ENCODE measurements around the gene NDUFA8. TPM values are rescaled to one million over a fixed set of nuclear protein-coding genes. Genes with fewer than 3 reads are reported as not detected.

The NDUFA8 gene
- total RNA-seq, 4 donors from 2014 or later: 55.7 to 83.3 (median 76.1) TPM

GRCh38 chr9:122122468-122122867 is 37.1 kb downstream of the NDUFA8 start:
- H3K4me1 ChIP-seq: peaks cover 21 to 36% (median 27%) of the 10 kb centered on the region in 4 donors
- intact Hi-C loops (cut with DNase I): no loop called here
- no peaks in the 10 kb centered on the region for H3K36me3 ChIP-seq
- peaks cover 0 to 23% (median 2%) of the 10 kb centered on the region in 4 donors for H3K27me3 ChIP-seq
- no peak for DNase-seq (ENCODE audit: extremely low spot score)
- TF ChIP-seq POLR2AphosphoS5 (IDR thresholded peaks at IDR 0.05): no peak
- no peak for TF ChIP-seq POLR2A (IDR thresholded peaks at IDR 0.05; ENCODE audit: low read depth)
- TF ChIP-seq, protein P1, sequence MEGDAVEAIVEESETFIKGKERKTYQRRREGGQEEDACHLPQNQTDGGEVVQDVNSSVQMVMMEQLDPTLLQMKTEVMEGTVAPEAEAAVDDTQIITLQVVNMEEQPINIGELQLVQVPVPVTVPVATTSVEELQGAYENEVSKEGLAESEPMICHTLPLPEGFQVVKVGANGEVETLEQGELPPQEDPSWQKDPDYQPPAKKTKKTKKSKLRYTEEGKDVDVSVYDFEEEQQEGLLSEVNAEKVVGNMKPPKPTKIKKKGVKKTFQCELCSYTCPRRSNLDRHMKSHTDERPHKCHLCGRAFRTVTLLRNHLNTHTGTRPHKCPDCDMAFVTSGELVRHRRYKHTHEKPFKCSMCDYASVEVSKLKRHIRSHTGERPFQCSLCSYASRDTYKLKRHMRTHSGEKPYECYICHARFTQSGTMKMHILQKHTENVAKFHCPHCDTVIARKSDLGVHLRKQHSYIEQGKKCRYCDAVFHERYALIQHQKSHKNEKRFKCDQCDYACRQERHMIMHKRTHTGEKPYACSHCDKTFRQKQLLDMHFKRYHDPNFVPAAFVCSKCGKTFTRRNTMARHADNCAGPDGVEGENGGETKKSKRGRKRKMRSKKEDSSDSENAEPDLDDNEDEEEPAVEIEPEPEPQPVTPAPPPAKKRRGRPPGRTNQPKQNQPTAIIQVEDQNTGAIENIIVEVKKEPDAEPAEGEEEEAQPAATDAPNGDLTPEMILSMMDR (IDR thresholded peaks at IDR 0.05): no peak
- no peak for TF ChIP-seq EP300 (IDR thresholded peaks at IDR 0.05)
- no peak overlapping the region for H3K4me3 ChIP-seq
- 47% methylated on average over 3 of the region's 6 CpGs for WGBS
- H3K27ac ChIP-seq (replicated peaks in 1 of 4): no peak overlapping the region
- no peaks in the 10 kb centered on the region for H3K9me3 ChIP-seq

GRCh38 chr9:122121931-122122330 is 37.6 kb downstream of the NDUFA8 start:
- H3K27me3 ChIP-seq: peaks cover 0 to 18% (median 1%) of the 10 kb centered on the region in 4 donors
- no peaks in the 10 kb centered on the region for H3K9me3 ChIP-seq
- no peak for TF ChIP-seq EP300 (IDR thresholded peaks at IDR 0.05)
- TF ChIP-seq POLR2AphosphoS5 (IDR thresholded peaks at IDR 0.05): no peak
- no peak for TF ChIP-seq POLR2A (IDR thresholded peaks at IDR 0.05; ENCODE audit: low read depth)
- TF ChIP-seq, protein P1 (IDR thresholded peaks at IDR 0.05): no peak
- H3K4me3 ChIP-seq: no peak overlapping the region
- no peak overlapping the region for H3K27ac ChIP-seq (replicated peaks in 1 of 4)
- H3K36me3 ChIP-seq: no peaks in the 10 kb centered on the region
- peaks cover 18 to 32% (median 23%) of the 10 kb centered on the region in 4 donors for H3K4me1 ChIP-seq
- intact Hi-C loops (cut with DNase I): no loop called here
- 100% methylated on average over 3 of the region's 6 CpGs for WGBS
- DNase-seq (ENCODE audit: extremely low spot score): no peak

GRCh38 chr9:122121391-122121790 is 38.2 kb downstream of the NDUFA8 start:
- Histone ChIP-seq H3K36me3 (no peaks in the 10 kb centered on the region), H3K4me1 (peaks cover 12 to 27% (median 17%) of the 10 kb centered on the region in 4 donors), H3K4me3 (no peak overlapping the region), H3K27me3 (peaks cover 0 to 13% (median 0%) of the 10 kb centered on the region in 4 donors), H3K9me3 (no peaks in the 10 kb centered on the region), H3K27ac (replicated peaks in 1 of 4) (no peak overlapping the region)
- 89% methylated on average over 10 of the region's 10 CpGs for WGBS
- no peak for DNase-seq (ENCODE audit: extremely low spot score)
- TF ChIP-seq EP300 (IDR thresholded peaks at IDR 0.05) (no peak), POLR2AphosphoS5 (IDR thresholded peaks at IDR 0.05) (no peak), POLR2A (IDR thresholded peaks at IDR 0.05; ENCODE audit: low read depth) (no peak)
- TF ChIP-seq, protein P1 (IDR thresholded peaks at IDR 0.05): no peak
- intact Hi-C loops (cut with DNase I): no loop called here

DNA sequence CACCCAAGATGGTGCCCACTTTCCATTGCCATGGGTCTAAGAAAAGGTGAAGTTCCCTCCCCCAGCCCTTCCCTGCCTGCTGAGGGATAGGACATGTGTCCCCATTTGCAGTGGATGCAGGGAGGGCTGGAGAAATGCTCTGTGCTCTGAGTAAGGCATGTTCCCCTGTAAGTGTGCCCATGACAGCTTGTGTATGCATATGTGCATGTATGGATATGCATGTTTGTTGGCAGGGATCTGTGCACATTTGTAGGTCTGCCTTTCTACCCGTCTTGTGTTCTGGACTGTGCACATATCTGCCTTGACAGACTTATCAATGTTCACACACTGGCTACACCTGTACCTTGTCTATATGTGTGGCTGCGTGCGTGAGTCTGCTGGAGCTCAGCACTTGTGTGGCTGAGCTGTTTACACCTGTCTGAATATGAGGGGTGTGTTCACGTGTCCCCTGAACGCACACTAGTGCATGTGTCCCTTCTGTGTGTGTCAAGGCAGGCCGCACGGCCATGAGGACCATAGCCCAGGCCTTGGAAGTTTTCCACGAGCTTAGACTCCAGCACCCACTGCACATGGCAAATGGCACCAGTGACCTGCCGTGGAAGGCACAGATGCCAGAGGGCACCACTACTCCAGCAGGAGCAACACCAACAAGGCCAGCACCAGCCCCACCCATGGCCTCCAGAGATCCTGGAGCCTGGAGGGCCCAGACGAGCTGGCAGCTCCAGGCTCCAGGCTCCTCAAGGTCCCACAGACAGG is 39.1 kb downstream of the NDUFA8 start:
- intact Hi-C loops (cut with DNase I): no loop called here
- no peaks in the 10 kb centered on the region for H3K9me3 ChIP-seq
- H3K36me3 ChIP-seq: no peaks in the 10 kb centered on the region
- TF ChIP-seq POLR2A (IDR thresholded peaks at IDR 0.05; ENCODE audit: low read depth): no peak
- TF ChIP-seq POLR2AphosphoS5 (IDR thresholded peaks at IDR 0.05): no peak
- H3K4me3 ChIP-seq: no peak overlapping the region
- DNase-seq (ENCODE audit: extremely low spot score): no peak
- 90% methylated on average over 9 of the region's 10 CpGs for WGBS
- no peak overlapping the region for H3K27ac ChIP-seq (replicated peaks in 1 of 4)
- H3K4me1 ChIP-seq: peaks cover 3 to 18% (median 8%) of the 10 kb centered on the region in 4 donors
- H3K27me3 ChIP-seq: peaks cover 0 to 4% (median 0%) of the 10 kb centered on the region in 4 donors

DNA sequence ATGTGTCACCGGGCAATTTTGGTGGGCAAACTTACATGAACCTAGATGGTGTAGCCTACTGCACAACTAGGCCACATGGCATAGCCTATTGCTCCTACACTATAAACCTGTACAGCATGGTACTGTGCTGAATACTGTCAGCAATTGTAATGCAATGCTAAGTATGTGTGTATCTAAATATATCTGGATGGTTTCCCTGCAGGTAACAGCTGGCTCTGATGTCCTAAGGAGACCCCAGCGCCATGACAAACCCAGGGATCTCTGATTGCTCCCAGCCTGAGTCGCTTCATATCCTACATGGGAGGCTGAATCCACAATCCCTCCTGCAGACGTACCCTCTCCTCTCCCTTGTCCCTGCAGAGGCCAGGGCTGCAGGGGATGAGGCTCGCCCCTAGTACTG is 39.9 kb downstream of the NDUFA8 start:
- 94% methylated on average over 3 of the region's 5 CpGs for whole genome bisulfite sequencing
- intact Hi-C loops (cut with DNase I): no loop called here
- H3K4me3 ChIP-seq: no peak overlapping the region
- H3K36me3 ChIP-seq: no peaks in the 10 kb centered on the region
- peaks cover 0 to 10% (median 2%) of the 10 kb centered on the region in 4 donors for H3K4me1 ChIP-seq
- TF ChIP-seq POLR2A (IDR thresholded peaks at IDR 0.05; ENCODE audit: low read depth) (no peak), POLR2AphosphoS5 (IDR thresholded peaks at IDR 0.05) (no peak), EP300 (IDR thresholded peaks at IDR 0.05) (no peak)
- TF ChIP-seq, protein P1 (IDR thresholded peaks at IDR 0.05): no peak
- no peak overlapping the region for H3K27ac ChIP-seq (replicated peaks in 1 of 4)
- no peaks in the 10 kb centered on the region for H3K27me3 ChIP-seq
- H3K9me3 ChIP-seq: no peaks in the 10 kb centered on the region
- DNase-seq (ENCODE audit: extremely low spot score): no peak

Data from esophagus muscularis mucosa (tissue), 4 donors.